Neural cell (in vitro differentiated cells): ENCODE measurements around the gene ANP32B. TPM values are rescaled to one million over a fixed set of nuclear protein-coding genes. Genes with fewer than 3 reads are reported as not detected.

Experiments
- H2AFZ ChIP-seq: fragments of 200-600, 300-800 bp; sonication (generic), shearing (Covaris generic); 2 replicates; pipeline ENCODE4 v1.6.0; 2014; ENCODE audit warnings: low read depth, mild to moderate bottlenecking, antibody characterized with exemption, low read length, moderate library complexity
- H3F3A ChIP-seq: fragments of 200-600 bp; shearing (Covaris generic); 2 replicates; pipeline ENCODE4 v1.6.1; 2016; ENCODE audit warnings: mild to moderate bottlenecking, moderate library complexity, mixed read lengths, antibody characterized with exemption, low read length; ENCODE audit not compliant: insufficient read depth, poor library complexity, severe bottlenecking
- H3K27ac ChIP-seq: fragments of 200-600, 300-800 bp; sonication (generic), shearing (Covaris generic); 2 replicates; pipeline ENCODE4 v1.5.1; 2014; ENCODE audit warnings: mild to moderate bottlenecking, low read length, moderate library complexity
- H3K27me3 ChIP-seq: fragments of 300-800, 200-600 bp; sonication (generic), shearing (Covaris generic); 2 replicates; pipeline ENCODE4 v1.6.0; 2014; ENCODE audit warnings: mild to moderate bottlenecking, low read depth, low read length, moderate library complexity; ENCODE audit not compliant: insufficient read depth
- H3K36me3 ChIP-seq: fragments of 300-800, 200-600 bp; sonication (generic), shearing (Covaris generic); 2 replicates; pipeline ENCODE4 v1.5.1; 2014; ENCODE audit warnings: mild to moderate bottlenecking, antibody characterized with exemption, low read length, moderate library complexity; ENCODE audit not compliant: insufficient read depth
- H3K4me2 ChIP-seq: fragments of 300-800, 200-600 bp; sonication (generic), shearing (Covaris generic); 2 replicates; pipeline ENCODE4 v1.6.0; 2014; ENCODE audit warnings: mild to moderate bottlenecking, low read length
- H3K4me3 ChIP-seq: fragments of 300-800, 200-600 bp; sonication (generic), shearing (Covaris generic); 2 replicates; pipeline ENCODE4 v1.5.1; 2014; ENCODE audit warnings: mild to moderate bottlenecking, low read length, moderate library complexity
- H3K79me2 ChIP-seq: fragments of 200-600 bp; shearing (Covaris generic); replicated peaks from 2 replicates; pipeline ENCODE4 v1.6.0; 2014; ENCODE audit warnings: mild to moderate bottlenecking, low read length, moderate library complexity; ENCODE audit not compliant: insufficient read depth
- H3K9ac ChIP-seq: fragments of 300-800, 200-600 bp; sonication (generic), shearing (Covaris generic); 2 replicates; pipeline ENCODE4 v1.6.1; 2016; ENCODE audit warnings: mild to moderate bottlenecking, low read length, mixed read lengths
- H3K9me2 ChIP-seq: fragments of 200-600 bp; shearing (Covaris generic); 2 replicates; pipeline ENCODE4 v1.6.1; 2016; ENCODE audit warnings: mild to moderate bottlenecking, low read length, mixed read lengths; ENCODE audit not compliant: insufficient read depth
- H3K9me3 ChIP-seq: fragments of 200-600, 300-800 bp; sonication (generic), shearing (Covaris generic); 2 replicates; pipeline ENCODE4 v1.6.1; 2016; ENCODE audit warnings: mild to moderate bottlenecking, mixed run types, low read length, moderate library complexity, mixed read lengths
- H4K20me1 ChIP-seq: fragments of 200-600 bp; shearing (Covaris generic); 2 replicates; pipeline ENCODE4 v1.6.1; 2016; ENCODE audit warnings: mild to moderate bottlenecking, mixed run types; ENCODE audit not compliant: insufficient read depth
- CTCF ChIP-seq: fragments of 450-650 bp; IDR thresholded peaks from 2 replicates; pipeline ENCODE4 v1.5.1; 2014; ENCODE audit warnings: antibody characterized with exemption, mild to moderate bottlenecking, moderate library complexity; ENCODE audit not compliant: poor library complexity, severe bottlenecking
- EP300 ChIP-seq: fragments of 450-650 bp; conservative IDR thresholded peaks from 2 replicates; pipeline ENCODE4 v1.6.1; 2014; ENCODE audit warnings: antibody characterized with exemption, mild to moderate bottlenecking, moderate library complexity; ENCODE audit not compliant: poor library complexity, severe bottlenecking
- EZH2 ChIP-seq: fragments of 200-600, 300-800 bp; shearing (Covaris generic), sonication (generic); IDR thresholded peaks from 2 replicates; pipeline ENCODE4 v1.6.1; 2014; ENCODE audit warnings: antibody characterized with exemption, low read length, borderline replicate concordance, mild to moderate bottlenecking; ENCODE audit not compliant: insufficient read depth, poor library complexity, severe bottlenecking
- MXI1 ChIP-seq: fragments of 450-650 bp; conservative IDR thresholded peaks from 2 replicates; pipeline ENCODE4 v1.6.1; 2014; ENCODE audit warnings: antibody characterized with exemption, mild to moderate bottlenecking; ENCODE audit not compliant: poor library complexity, severe bottlenecking
- POLR2AphosphoS5 ChIP-seq: IDR thresholded peaks from 2 replicates; pipeline ENCODE4 v1.6.1; 2012
- RAD21 ChIP-seq: fragments of 450-650 bp; conservative IDR thresholded peaks from 2 replicates; pipeline ENCODE4 v1.6.1; 2014; ENCODE audit warnings: antibody characterized with exemption, mild to moderate bottlenecking, moderate library complexity
- REST ChIP-seq: IDR thresholded peaks from 2 replicates; pipeline ENCODE4 v1.6.1; 2012; ENCODE audit warnings: borderline replicate concordance
- SMC3 ChIP-seq: fragments of 450-650 bp; conservative IDR thresholded peaks from 2 replicates; pipeline ENCODE4 v1.6.1; 2014; ENCODE audit warnings: antibody characterized with exemption, mild to moderate bottlenecking, moderate library complexity; ENCODE audit not compliant: poor library complexity
- TAF1 ChIP-seq: IDR thresholded peaks from 2 replicates; pipeline ENCODE4 v1.6.1; 2012; ENCODE audit warnings: low read depth
- polyA plus RNA-seq: library from polyadenylated mRNA; depleted of rRNA; stranded (reverse); fragments of >200 nt; gene quantifications from 2 replicates; pipeline ENCODE4 v1.2.3, GENCODE V29; 2014

ANP32B gene
- polyA plus RNA-seq, 1 donor from 2014 or later: 4.1 TPM

- H3K4me3 ChIP-seq: no peak overlapping the region
- no peaks in the 10 kb centered on the region for H3K27me3 ChIP-seq
- H3K9ac ChIP-seq: no peak overlapping the region
- H3K9me2 ChIP-seq: no peaks in the 10 kb centered on the region
- H3K36me3 ChIP-seq: no peaks in the 10 kb centered on the region
- no peak overlapping the region for H3K27ac ChIP-seq
- no peaks in the 10 kb centered on the region for H3F3A ChIP-seq
- H4K20me1 ChIP-seq: no peaks in the 10 kb centered on the region
- TF ChIP-seq TAF1 (no peak), SMC3 (no peak)
- no peaks in the 10 kb centered on the region for H3K9me3 ChIP-seq
- H3K4me2 ChIP-seq: no peak overlapping the region
- H3K79me2 ChIP-seq: no peaks in the 10 kb centered on the region
- H2AFZ ChIP-seq: no peak overlapping the region
Measured at GRCh38 chr9:98039607-98040017, 56.5 kb downstream of the ANP32B start.

- Histone ChIP-seq H3K27ac (no peak overlapping the region), H4K20me1 (no peaks in the 10 kb centered on the region), H3K27me3 (no peaks in the 10 kb centered on the region), H2AFZ (no peak overlapping the region), H3K9ac (no peak overlapping the region), H3K9me2 (no peaks in the 10 kb centered on the region), H3K36me3 (no peaks in the 10 kb centered on the region), H3K9me3 (no peaks in the 10 kb centered on the region), H3K4me3 (no peak overlapping the region), H3F3A (no peaks in the 10 kb centered on the region), H3K79me2 (no peaks in the 10 kb centered on the region), H3K4me2 (no peak overlapping the region)
- TF ChIP-seq EP300 (no peak), RAD21 (no peak), REST (no peak), SMC3 (no peak), TAF1 (no peak), EZH2 (no peak), MXI1 (no peak), CTCF (no peak)
Measured at GRCh38 chr9:98040212-98040611, 57.1 kb downstream of the ANP32B start.

GRCh38 chr9:98043915-98044314 is 60.8 kb downstream of the ANP32B start:
- no peak overlapping the region for H2AFZ ChIP-seq
- no peak overlapping the region for H3K4me3 ChIP-seq
- TF ChIP-seq CTCF (no peak), POLR2AphosphoS5 (no peak), MXI1 (no peak), EZH2 (no peak), RAD21 (no peak), EP300 (no peak), SMC3 (no peak), REST (no peak), TAF1 (no peak)
- no peak overlapping the region for H3K9ac ChIP-seq
- H3K36me3 ChIP-seq: no peaks in the 10 kb centered on the region
- H3K9me2 ChIP-seq: no peaks in the 10 kb centered on the region
- no peaks in the 10 kb centered on the region for H4K20me1 ChIP-seq
- no peaks in the 10 kb centered on the region for H3K9me3 ChIP-seq
- no peaks in the 10 kb centered on the region for H3F3A ChIP-seq
- no peaks in the 10 kb centered on the region for H3K79me2 ChIP-seq
- no peak overlapping the region for H3K27ac ChIP-seq
- H3K27me3 ChIP-seq: no peaks in the 10 kb centered on the region
- H3K4me2 ChIP-seq: no peak overlapping the region
